GM19035 (cell line): ENCODE measurements around the gene SMAP2.
"Not testable (repeated sequence)": the region's sequence is repeated elsewhere in the genome, so short reads cannot be mapped to it uniquely, and the experiment has no call there.

Experiments
- ATAC-seq: cut with Tn5 transposase; IDR thresholded peaks from one replicate; pipeline ENCODE4 v1.9.1; 2021; ENCODE audit not compliant: unreplicated experiment

Gene SMAP2

GRCh38 chr1:40371707-40372258, 1.7 kb upstream of the SMAP2 start:
- ATAC-seq, result no peak

GRCh38 chr1:40372658-40373322, 737 bp upstream of the SMAP2 start:
- ATAC-seq, result no peak

GRCh38 chr1:40377512-40377911, 4.0 kb downstream of the SMAP2 start:
- ATAC-seq, result no peak

GRCh38 chr1:40379785-40380452, 6.4 kb downstream of the SMAP2 start:
- ATAC-seq, result no peak

- no peak for ATAC-seq
These were observed 7.3 kb downstream of the SMAP2 start for GRCh38 chr1:40380817-40381216.

- ATAC-seq, result no peak
These were observed 8.0 kb downstream of the SMAP2 start for GRCh38 chr1:40381268-40382107.

GRCh38 chr1:40382108-40382460, 8.6 kb downstream of the SMAP2 start:
- ATAC-seq, result no peak

GRCh38 chr1:40382601-40383000, 9.1 kb downstream of the SMAP2 start:
- ATAC-seq, result no peak

- no peak for ATAC-seq
These were observed 9.6 kb downstream of the SMAP2 start for GRCh38 chr1:40383095-40383487.

GRCh38 chr1:40383488-40384412, 10.2 kb downstream of the SMAP2 start:
- ATAC-seq, result no peak

GRCh38 chr1:40384413-40384762, 10.9 kb downstream of the SMAP2 start:
- ATAC-seq, result no peak

- ATAC-seq, result no peak
These were observed 11.4 kb downstream of the SMAP2 start for GRCh38 chr1:40384887-40385286.

- peak; percentile 62 for ATAC-seq
These were observed 12.2 kb downstream of the SMAP2 start for GRCh38 chr1:40385437-40386358.

- ATAC-seq, result no peak
These were observed 12.8 kb downstream of the SMAP2 start for GRCh38 chr1:40386359-40386723.

GRCh38 chr1:40386796-40387195, 13.3 kb downstream of the SMAP2 start:
- no peak for ATAC-seq

GRCh38 chr1:40387381-40388306, 14.1 kb downstream of the SMAP2 start:
- ATAC-seq, result not testable (repeated sequence)

- not testable (repeated sequence) for ATAC-seq
These were observed 15.2 kb downstream of the SMAP2 start for GRCh38 chr1:40388456-40389321.
